ENCODE results near the gene GPS2.
A peak's percentile ranks its signal among the peaks of the same experiment; 100 is the strongest.

DNA sequence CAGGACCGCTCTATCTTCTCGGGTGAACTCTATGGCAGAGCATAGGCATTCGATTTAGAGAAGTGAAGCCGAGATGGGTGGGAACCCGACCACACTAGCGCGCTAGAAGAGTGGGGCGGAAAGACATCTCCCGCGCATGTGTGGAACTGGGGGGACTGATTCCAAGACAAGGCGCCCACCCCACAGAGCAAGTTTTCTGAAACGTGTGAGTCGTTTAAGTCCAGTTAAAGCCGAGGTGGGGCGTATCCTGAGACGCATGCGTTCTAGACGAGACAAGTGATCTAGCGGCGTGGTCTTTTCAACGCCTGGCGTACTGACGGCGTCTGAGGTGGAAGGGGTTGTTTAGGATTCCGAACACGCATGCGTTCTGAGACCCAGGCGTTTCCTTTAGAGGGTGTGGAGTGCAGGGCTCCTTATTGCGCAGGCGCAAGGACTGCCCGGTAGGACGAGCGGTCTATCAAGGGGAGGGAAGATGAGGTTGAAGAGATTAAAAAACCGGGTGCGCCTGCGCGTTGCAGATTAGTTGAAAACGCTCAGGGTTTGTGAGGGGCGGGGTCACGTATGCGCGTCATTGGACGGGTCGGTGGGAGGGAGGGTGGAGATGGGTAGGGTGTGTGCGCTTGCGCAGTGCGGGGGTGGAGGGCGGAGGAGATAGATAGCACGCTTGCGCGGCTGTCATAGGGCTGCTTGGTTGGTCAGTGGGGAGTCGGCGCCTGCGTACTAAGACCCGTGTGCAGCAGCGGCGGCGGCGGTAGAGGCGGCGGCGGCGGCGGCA lies 8.1 kb downstream of the GPS2 start, which contains the start of gene EIF5A:
- TF ChIP-seq, protein P1, sequence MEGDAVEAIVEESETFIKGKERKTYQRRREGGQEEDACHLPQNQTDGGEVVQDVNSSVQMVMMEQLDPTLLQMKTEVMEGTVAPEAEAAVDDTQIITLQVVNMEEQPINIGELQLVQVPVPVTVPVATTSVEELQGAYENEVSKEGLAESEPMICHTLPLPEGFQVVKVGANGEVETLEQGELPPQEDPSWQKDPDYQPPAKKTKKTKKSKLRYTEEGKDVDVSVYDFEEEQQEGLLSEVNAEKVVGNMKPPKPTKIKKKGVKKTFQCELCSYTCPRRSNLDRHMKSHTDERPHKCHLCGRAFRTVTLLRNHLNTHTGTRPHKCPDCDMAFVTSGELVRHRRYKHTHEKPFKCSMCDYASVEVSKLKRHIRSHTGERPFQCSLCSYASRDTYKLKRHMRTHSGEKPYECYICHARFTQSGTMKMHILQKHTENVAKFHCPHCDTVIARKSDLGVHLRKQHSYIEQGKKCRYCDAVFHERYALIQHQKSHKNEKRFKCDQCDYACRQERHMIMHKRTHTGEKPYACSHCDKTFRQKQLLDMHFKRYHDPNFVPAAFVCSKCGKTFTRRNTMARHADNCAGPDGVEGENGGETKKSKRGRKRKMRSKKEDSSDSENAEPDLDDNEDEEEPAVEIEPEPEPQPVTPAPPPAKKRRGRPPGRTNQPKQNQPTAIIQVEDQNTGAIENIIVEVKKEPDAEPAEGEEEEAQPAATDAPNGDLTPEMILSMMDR (IDR thresholded peaks at IDR 0.05) = no peak
- TF ChIP-seq POLR2A (IDR thresholded peaks at IDR 0.05) = peak; percentile 78 to 92
